Measurements from ENCODE around the gene SLC15A1.

SLC15A1 gene

DNA sequence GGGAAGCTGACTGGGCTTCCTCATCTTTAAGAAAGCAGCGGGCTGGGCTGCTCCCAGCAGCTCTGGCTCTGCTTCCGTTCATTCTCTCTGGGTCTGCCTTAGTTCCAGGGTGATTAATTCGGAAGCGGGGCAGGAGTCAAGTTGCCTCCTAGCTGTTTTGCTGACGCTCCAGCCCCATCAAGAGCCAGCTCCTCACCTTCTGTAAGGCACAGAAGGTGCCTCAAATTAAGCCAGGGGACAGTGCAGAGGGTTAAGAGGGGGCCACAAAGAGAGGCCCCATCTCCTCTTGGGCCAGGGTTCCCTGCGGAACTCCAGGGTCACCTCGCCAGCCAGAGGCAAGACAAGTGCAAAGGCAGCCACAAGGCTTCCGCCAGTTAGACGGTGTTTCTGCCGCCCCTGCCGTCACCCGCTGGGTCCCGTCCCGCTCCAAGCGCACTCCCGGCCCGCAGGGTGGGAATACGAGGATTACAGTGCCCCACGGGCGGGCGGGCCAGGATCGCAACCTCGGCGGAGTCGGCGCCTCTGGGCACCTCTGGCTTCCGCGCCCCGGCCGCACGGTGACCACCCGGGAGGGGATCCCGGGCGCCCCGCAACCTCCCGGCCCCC is 508 bp downstream of the SLC15A1 start:
- TF ChIP-seq ZNF274 (IDR thresholded peaks at IDR 0.05; ENCODE audit: low read depth, low read length) = no peak
- H3K4me3 ChIP-seq (ENCODE audit: low read length) = no peak overlapping the region

DNA sequence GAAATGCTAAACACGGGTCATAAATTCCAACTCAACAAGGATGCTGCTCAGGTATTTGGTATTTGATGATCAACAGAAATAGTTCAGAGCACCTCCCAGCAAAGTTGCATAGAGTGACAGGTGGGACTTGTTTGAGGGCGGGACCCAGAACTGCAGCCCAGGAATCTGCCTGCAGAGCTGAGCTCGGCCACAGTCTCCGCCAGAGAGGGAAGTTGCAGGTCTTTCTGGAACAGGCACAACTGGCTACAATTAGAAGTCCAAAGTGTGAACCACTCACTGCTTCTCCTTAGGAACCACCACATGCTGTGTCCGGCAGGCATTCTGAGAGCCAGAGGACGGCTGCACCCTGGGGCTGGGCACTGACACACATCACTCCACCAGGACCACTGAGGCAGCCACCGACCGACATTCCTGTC is 1.1 kb downstream of the SLC15A1 start:
- TF ChIP-seq ZNF274 (IDR thresholded peaks at IDR 0.05; ENCODE audit: low read depth, low read length) = no peak
- no peak overlapping the region for H3K4me3 ChIP-seq (ENCODE audit: low read length)

DNA sequence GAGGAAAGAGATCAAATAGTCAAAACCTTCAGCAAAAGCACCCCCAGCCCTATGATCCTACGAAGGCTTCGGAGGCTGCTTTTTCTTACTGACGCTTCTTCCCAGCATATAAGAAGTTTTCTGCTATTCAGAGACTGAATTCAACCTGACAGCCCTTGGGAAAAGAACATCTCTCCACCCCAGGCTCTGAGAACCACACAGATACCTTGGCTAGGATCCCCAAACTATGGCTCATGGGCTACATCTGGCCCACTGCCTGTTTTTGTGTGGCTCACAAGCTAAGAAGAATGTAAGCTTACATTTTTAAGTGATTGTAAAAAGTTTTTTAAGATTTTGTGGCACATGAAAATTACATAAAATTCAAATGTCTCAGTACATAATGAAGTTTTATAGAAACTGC is 3.0 kb downstream of the SLC15A1 start:
- H3K4me3 ChIP-seq (ENCODE audit: low read length) = no peak overlapping the region
- TF ChIP-seq ZNF274 (IDR thresholded peaks at IDR 0.05; ENCODE audit: low read depth, low read length) = no peak

DNA sequence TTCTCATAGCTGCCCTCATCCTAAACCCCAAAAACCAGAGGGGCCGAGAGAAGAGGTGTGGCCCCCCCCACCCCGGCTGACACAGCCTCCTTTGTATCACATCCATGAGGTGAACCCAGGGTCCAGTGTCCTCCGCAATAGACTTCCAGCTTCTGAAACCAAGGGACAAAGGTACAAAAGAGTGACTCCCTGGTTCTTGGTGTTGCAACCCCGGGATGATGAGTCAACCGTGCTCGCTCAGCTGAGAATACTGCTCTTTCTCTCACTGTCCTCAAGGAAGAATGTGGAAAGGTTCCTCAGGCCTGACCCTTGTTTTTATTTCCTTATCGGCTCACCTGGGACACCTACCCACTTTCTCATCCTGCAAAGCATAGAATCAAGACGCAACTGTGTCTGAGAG is 5.5 kb downstream of the SLC15A1 start:
- H3K4me3 ChIP-seq (ENCODE audit: low read length) = no peak overlapping the region
- no peak for TF ChIP-seq ZNF274 (IDR thresholded peaks at IDR 0.05; ENCODE audit: low read depth, low read length)

DNA sequence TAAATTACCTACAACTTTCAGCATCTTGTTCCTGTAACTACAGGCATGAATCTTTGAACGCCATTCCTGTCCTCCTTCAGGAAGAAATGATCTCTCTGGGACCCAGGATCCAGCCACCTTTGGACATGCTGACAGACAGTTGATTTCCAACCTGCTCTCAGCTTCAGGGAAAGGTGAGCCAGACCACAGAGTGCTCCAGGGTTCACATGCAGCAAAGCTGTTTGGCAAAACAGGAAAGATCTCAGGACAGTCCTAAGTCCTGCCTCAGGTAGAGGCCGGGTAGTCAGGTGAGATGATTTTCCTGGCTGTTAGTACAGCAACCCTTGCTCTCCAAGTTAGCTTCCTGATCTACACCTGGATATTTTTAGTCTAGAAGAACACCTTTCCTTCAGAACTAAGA is 9.1 kb downstream of the SLC15A1 start:
- TF ChIP-seq ZNF274 (IDR thresholded peaks at IDR 0.05; ENCODE audit: low read depth, low read length) = no peak
- no peak overlapping the region for H3K4me3 ChIP-seq (ENCODE audit: low read length)

DNA sequence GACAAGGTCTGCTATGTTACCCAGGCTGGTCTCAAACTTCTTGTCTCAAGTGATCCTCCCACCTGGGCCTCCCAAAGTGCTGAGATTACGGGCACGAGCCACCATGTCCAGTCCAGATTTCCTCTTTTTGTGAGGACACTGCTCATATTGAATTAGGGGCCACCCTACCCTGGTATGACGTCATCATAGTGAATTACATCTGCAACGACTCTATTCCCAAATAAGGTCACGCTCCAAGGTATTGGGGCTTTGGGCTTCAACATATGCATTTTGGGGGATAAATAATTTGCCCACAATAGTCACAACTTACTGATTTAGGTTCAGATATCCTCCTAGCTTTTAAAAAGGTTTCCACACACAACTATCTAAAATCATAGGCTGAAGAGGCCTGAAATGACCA is 9.5 kb downstream of the SLC15A1 start:
- TF ChIP-seq ZNF274 (IDR thresholded peaks at IDR 0.05; ENCODE audit: low read depth, low read length) = no peak
- no peak overlapping the region for H3K4me3 ChIP-seq (ENCODE audit: low read length)

DNA sequence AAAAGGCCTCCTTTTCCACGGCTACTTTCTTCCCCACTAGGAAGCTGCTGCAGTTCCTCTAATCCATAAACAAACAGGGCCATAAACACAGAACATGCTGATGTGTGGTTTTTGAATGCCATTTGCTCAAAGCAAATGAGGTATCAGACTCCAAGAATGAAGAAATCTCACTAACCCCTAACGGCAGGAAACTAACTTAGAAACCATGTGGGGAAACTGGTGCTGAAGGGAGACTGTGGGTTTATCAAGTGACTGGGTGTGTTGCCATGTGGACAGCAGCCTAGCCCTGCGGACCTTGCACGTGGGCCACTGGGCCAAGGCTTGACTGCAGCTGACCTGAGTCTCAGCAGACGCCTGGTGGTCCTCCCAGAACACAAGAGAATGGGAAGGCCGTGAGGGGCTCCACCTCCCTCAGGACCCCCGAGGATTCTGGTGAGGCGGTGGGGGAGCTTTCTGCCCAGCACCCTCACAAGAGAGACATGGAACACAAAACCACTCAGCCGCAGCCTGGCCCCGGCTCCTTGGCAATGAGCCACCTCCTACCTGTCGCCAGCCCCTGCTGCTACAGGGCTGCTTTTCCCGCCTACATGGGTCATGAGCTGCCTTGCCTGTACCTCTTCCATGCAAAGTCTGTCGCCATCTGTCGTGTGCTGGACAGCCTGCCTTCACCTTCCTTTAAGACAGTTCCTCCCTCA is 10.6 kb downstream of the SLC15A1 start:
- H3K4me3 ChIP-seq (ENCODE audit: low read length) = no peak overlapping the region
- TF ChIP-seq ZNF274 (IDR thresholded peaks at IDR 0.05; ENCODE audit: low read depth, low read length) = no peak

DNA sequence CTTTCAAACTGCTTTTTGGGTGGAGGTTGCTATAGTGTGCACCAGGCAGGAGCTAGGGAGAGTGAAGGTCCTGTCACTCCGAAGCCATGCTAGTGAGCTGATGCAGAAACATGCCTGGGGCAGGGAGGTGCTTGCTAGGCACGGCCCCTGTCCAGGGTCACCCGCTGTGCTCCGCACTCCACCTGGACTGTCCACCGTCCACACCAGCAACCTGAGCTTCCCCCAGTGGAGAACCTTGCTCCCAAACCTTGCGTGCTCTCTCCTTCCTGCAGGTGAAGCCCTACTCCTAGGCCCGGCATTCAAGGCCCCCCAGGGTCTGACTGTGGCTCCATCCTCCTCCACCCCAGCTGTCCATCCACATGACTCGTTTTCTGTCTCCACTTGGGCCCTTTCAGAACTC is 12.3 kb downstream of the SLC15A1 start:
- TF ChIP-seq ZNF274 (IDR thresholded peaks at IDR 0.05; ENCODE audit: low read depth, low read length) = no peak
- no peak overlapping the region for H3K4me3 ChIP-seq (ENCODE audit: low read length)

DNA sequence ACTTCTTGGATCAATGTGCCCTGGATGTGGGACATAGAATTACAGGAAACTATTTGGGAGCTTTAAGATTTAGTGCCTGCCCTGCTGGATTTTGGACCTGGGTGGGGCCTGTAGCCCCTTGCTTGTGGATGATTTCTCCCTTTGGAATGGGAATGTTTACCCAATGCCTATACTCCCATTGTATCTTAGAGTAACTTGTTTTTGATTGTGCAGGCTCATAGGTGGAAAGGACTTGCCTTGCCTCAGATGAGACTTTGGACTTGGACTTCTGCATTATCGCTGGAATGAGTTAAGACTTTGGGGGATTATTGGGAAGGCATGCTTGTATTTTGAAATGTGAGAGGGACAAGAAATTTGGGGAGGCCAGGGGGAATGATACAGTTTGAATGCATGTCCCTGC is 13.5 kb downstream of the SLC15A1 start:
- H3K4me3 ChIP-seq (ENCODE audit: low read length) = no peak overlapping the region
- no peak for TF ChIP-seq ZNF274 (IDR thresholded peaks at IDR 0.05; ENCODE audit: low read depth, low read length)

DNA sequence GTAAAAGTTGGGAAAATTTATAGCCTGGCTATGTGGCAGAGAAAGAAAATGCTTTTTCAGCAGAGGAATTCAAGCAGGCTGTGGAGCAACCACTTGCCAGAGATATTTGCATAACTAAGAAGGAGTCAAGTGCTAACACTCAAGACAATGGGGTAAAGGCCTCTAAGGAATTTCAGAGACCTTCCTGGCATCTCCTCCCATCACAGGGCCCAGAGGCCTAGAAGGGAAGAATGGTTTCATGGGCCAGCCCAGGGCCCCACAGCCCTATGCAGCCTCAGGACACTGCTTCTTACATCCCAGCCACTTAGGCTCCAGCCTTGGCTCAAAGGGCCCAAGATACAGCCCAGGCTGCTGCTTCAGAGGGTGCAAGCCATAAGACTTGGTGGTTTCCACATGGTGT is 14.3 kb downstream of the SLC15A1 start:
- TF ChIP-seq ZNF274 (IDR thresholded peaks at IDR 0.05; ENCODE audit: low read depth, low read length) = no peak
- H3K4me3 ChIP-seq (ENCODE audit: low read length) = no peak overlapping the region

DNA sequence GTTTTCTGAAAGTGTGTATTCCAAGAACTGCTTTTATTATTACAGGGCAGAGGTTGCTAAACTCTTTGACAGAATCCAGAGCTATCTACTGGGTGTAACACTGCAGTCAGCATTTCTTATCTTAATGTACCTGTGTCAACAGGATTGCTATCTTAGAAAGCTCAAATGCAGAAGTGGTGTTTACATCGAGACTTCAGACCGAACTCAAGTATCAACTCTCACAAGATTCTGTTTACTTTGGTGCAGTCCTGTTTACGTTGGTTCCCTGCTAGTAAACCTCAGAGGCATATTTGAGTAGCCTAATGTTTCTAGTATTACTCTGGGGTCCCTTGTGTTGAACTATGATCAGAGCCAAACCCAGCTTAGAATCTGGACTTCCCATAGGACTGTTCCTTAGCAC is 20.5 kb downstream of the SLC15A1 start:
- H3K4me3 ChIP-seq (ENCODE audit: low read length) = no peak overlapping the region
- no peak for TF ChIP-seq ZNF274 (IDR thresholded peaks at IDR 0.05; ENCODE audit: low read depth, low read length)

DNA sequence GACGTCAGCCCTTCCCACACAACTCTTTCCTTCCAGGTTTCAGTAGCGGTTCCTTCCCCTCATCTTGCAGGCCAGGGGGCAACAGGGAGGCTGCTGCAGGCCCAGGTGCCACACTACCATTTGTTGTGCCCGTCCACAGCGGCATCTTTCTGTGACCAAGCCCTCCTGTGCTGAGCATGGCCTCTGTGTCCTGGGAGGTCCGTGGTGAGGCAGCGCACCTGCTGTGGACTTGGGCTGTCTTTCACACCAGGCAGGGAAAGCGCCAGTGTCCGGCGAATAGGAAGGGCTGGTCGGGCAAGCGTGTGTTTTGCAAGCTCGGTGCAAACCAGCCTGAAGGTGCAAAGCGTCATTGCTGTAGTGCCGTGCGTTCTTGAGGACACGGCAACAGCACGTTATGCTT is 21.4 kb downstream of the SLC15A1 start:
- no peak for TF ChIP-seq ZNF274 (IDR thresholded peaks at IDR 0.05; ENCODE audit: low read depth, low read length)

DNA sequence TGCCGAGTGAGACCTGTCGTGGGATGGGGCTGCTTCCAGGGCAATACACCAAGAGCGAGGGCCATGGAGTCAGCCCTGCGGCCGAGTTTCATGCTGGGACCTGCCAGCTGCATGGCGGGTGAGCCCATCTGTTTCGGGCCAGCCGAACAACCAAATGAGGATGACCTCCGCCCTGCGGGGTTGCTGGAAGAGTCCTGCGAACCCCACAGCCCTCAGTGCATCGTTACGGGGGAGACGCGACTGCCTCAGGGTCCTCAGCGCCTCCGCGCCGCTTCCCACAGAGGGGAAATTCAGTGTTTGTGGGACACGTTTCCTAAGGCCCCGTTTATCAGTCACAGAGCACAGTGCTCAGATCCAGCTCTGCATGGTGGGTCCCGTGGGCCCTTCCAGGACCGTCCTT is 22.0 kb downstream of the SLC15A1 start:
- no peak for TF ChIP-seq ZNF274 (IDR thresholded peaks at IDR 0.05; ENCODE audit: low read depth, low read length)
- no peak overlapping the region for H3K4me3 ChIP-seq (ENCODE audit: low read length)

More for the DNA sequence above, 21.4 kb downstream of the SLC15A1 start:
- no peak overlapping the region for H3K4me3 ChIP-seq (ENCODE audit: low read length)

DNA sequence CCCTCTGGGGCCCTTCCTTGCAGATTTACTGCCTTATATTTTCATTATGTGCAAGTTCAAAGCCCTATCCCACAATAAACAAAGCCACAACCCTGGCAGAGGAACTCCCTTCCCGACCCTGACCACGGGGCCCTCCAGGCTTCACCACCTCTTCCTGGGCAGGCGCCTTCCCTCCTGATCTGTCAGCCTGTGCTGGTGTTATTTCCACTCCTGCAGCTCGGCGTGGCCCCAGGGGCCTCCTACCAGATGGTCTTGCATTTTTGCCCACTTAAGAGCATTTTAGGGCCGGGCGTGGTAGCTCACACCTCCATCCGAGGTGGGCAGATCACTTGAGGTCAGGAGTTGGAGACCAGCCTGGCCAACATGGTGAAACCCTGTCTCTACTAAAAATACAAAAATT is 22.8 kb downstream of the SLC15A1 start:
- H3K4me3 ChIP-seq (ENCODE audit: low read length) = no peak overlapping the region
- TF ChIP-seq ZNF274 (IDR thresholded peaks at IDR 0.05; ENCODE audit: low read depth, low read length) = no peak

DNA sequence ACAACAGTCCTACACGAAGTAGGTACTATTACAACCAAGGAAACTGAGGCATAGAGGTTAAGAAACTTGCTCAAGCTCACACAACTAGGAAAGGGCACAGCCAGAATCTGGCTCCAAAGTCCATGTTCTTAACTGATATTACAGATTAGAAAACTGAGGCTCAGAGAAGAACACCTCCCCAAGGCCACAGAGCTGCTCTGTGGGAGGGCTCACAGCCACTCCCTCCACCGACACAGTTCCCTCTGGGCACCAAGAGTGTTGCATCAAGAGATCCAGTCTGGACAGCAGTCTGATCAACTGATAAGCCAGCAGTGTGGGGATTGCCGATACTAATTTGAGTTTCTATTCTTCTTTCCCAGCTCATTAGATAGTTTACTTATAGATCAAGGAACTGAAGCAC is 29.5 kb downstream of the SLC15A1 start:
- no peak overlapping the region for H3K4me3 ChIP-seq (ENCODE audit: low read length)
- no peak for TF ChIP-seq ZNF274 (IDR thresholded peaks at IDR 0.05; ENCODE audit: low read depth, low read length)

All from GM08714 (cell line).